Prostate gland (tissue), 2 donors: ENCODE results near the gene CEP250.

Experiments used
- CTCF ChIP-seq, 4 experiments: fragments of 200-600 bp in 2 of 4; fragments of 450-650 bp in 2 of 4; sonication (generic) in 2 of 4; IDR thresholded peaks; 1 replicate in 3 of 4; 2 replicates in 1 of 4; pipeline ENCODE4 v1.5.1; 2016 to 2019; ENCODE audit warnings: antibody characterized with exemption in 4 of 4, mild to moderate bottlenecking in 2 of 4, moderate library complexity in 2 of 4
- POLR2A ChIP-seq: fragments of 450-650 bp; IDR thresholded peaks from one replicate; pipeline ENCODE4 v1.6.1; 2016; ENCODE audit warnings: antibody characterized with exemption, mild to moderate bottlenecking

- TF ChIP-seq CTCF (IDR thresholded peaks at IDR 0.05), result no peak
- TF ChIP-seq POLR2A, result no peak
Measured at GRCh38 chr20:35544436-35544835, 89.0 kb downstream of the CEP250 start.
